Measurements from ENCODE around the gene SEMA3D. TPM values are rescaled to one million over a fixed set of nuclear protein-coding genes. Genes with fewer than 3 reads are reported as not detected.

SEMA3D gene
- total and polyA plus RNA-seq, 2 of the 4 experiments (the other 2 are of a cell fraction) = 2.9 to 13.6 TPM

DNA sequence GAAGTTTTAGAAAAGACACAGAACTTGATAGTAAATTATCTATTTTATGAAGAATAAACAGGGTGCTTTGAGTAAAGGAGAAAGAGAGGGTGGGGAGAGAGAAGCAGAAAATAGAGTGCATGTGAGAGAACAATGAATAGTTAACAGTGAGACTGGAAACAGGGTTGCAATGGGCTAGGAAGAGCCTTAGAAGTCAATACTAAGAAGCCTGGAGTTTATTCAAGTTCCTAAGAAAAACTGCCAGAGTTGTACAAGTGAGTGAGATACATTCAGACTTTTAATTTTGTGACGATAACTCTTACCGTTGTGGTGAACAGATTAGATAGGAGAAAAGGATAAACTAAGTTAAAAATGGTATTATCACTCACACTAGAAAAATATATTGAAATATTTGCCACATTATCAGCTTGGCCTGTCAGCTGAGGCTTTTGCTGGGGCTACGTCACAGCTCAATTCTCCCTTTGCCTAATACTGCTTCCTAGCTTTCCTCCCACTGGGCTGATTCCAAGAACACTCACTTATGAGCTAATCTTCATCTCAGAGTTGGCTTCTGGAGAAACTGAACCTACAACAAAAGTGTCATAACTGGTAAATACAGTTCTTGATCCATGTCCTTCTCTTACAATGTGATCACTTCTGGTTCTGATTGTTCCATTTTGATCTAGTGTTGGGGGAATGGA is 92.7 kb downstream of the SEMA3D start:
- intact Hi-C loops (cut with micrococcal nuclease) (no loop called here), dilution Hi-C loops (cut with HindIII; ENCODE audit: low sequenced_read_pairs, unreplicated experiment) (no loop called here), in situ Hi-C loops (cut with MboI; ENCODE audit: low sequenced_read_pairs) (no loop called here)
- no peak overlapping the region for H2AFZ ChIP-seq (replicated peaks; ENCODE audit: low read length, poor library complexity)
- no CpG with 5 or more reads among the region's 3 CpGs for WGBS, 2 experiments (ENCODE audit: extremely low coverage in 2 of 2, insufficient read length in 1 of 2)
- no TSS peak for BruUV-seq (replicated peaks)
- H2AK5ac ChIP-seq (ENCODE audit: low read depth, low read length) = no peak overlapping the region
- DNase-seq = peak; percentile 17
- H3K23ac ChIP-seq (ENCODE audit: low read depth, low read length) = no peak overlapping the region
- TF ChIP-seq CTCF (conservative IDR thresholded peaks at IDR 0.05; ENCODE audit: low read depth, low read length) = no peak
- no peak for TF ChIP-seq SMC3 (IDR thresholded peaks at IDR 0.05; ENCODE audit: low read depth, low read length)
- no peak for TF ChIP-seq ELK1 (IDR thresholded peaks at IDR 0.05; ENCODE audit: borderline replicate concordance, low read depth, low read length)
- TF ChIP-seq MXI1 (IDR thresholded peaks at IDR 0.05; ENCODE audit: borderline replicate concordance, low read depth, low read length) = no peak
- no peak for TF ChIP-seq FOS (IDR thresholded peaks at IDR 0.05; ENCODE audit: low read depth, low read length)
- no peak for TF ChIP-seq POLR2A (IDR thresholded peaks at IDR 0.05; ENCODE audit: low read depth, low read length)
- TF ChIP-seq BHLHE40 (IDR thresholded peaks at IDR 0.05; ENCODE audit: low read depth, low read length) = no peak
- TF ChIP-seq CHD1 (IDR thresholded peaks at IDR 0.05; ENCODE audit: low read depth, low read length) = no peak
- TF ChIP-seq, protein P1, sequence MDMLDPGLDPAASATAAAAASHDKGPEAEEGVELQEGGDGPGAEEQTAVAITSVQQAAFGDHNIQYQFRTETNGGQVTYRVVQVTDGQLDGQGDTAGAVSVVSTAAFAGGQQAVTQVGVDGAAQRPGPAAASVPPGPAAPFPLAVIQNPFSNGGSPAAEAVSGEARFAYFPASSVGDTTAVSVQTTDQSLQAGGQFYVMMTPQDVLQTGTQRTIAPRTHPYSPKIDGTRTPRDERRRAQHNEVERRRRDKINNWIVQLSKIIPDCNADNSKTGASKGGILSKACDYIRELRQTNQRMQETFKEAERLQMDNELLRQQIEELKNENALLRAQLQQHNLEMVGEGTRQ (IDR thresholded peaks at IDR 0.05; ENCODE audit: low read depth, low read length) = no peak
- TF ChIP-seq NFE2L2 (IDR thresholded peaks at IDR 0.05; ENCODE audit: low read depth, low read length) = no peak
- no peak for TF ChIP-seq RCOR1 (IDR thresholded peaks at IDR 0.05; ENCODE audit: insufficient replicate concordance, low read length)
- TF ChIP-seq RFX5 (IDR thresholded peaks at IDR 0.05; ENCODE audit: low read depth, low read length) = no peak
- no peak for TF ChIP-seq RAD21 (IDR thresholded peaks at IDR 0.05; ENCODE audit: low read length)
- TF ChIP-seq MAFK (IDR thresholded peaks at IDR 0.05; ENCODE audit: low read depth, low read length) = no peak
- TF ChIP-seq MAZ (IDR thresholded peaks at IDR 0.05; ENCODE audit: borderline replicate concordance, low read depth, low read length) = no peak
- no peaks in the 10 kb centered on the region for H3K27me3 ChIP-seq (ENCODE audit: control insufficient read depth, insufficient read depth, low read length)
- no peak overlapping the region for H3K9ac ChIP-seq (ENCODE audit: low read depth, low read length)
- H4K8ac ChIP-seq (ENCODE audit: low read depth in 2 of 2, low read length in 2 of 2) = no peak overlapping the region
- no peaks in the 10 kb centered on the region for H3K9me1 ChIP-seq (ENCODE audit: insufficient read depth, low read length)
- no peak overlapping the region for H2BK15ac ChIP-seq (ENCODE audit: low read depth, low read length)
- CTCF ChIA-PET = interaction anchor here (0.6 kb wide), 1 partner anchor 200 kb away, joined by 3 read pairs; no protein-coding TSS in a partner anchor
- no peak overlapping the region for H3K14ac ChIP-seq (replicated peaks; ENCODE audit: low read depth, low read length)
- no peak for ATAC-seq (ENCODE audit: low read depth)
- no peaks in the 10 kb centered on the region for H4K20me1 ChIP-seq (ENCODE audit: insufficient read depth, low read length)
- H2BK120ac ChIP-seq (ENCODE audit: low read depth, low read length) = no peak overlapping the region
- no peaks in the 10 kb centered on the region for H3K9me3 ChIP-seq (ENCODE audit: control insufficient read depth, insufficient read depth, low read length)
- H4K5ac ChIP-seq (ENCODE audit: low read depth, low read length) = no peak overlapping the region
- no peaks in the 10 kb centered on the region for H3K79me1 ChIP-seq (ENCODE audit: low read depth in 1 of 2, low read length in 2 of 2)
- no peaks in the 10 kb centered on the region for H3K36me3 ChIP-seq (ENCODE audit: control insufficient read depth, insufficient read depth, low read length)
- no peak overlapping the region for H3K18ac ChIP-seq (ENCODE audit: low read depth, low read length)
- no peak overlapping the region for H3K4me3 ChIP-seq (ENCODE audit: insufficient read depth, low read depth, low read length)
- H2BK20ac ChIP-seq (ENCODE audit: low read depth, low read length) = no peak overlapping the region; the same call in 1 of the 2 replicates
- no peak overlapping the region for H4K91ac ChIP-seq (ENCODE audit: insufficient read depth, low read depth, low read length)
- H2AK9ac ChIP-seq (replicated peaks; ENCODE audit: low read depth, low read length, poor library complexity) = no peak overlapping the region
- no peak overlapping the region for H3K27ac ChIP-seq (ENCODE audit: insufficient read depth, low read length)
- H3K4ac ChIP-seq (ENCODE audit: low read depth, low read length) = no peak overlapping the region
- POLR2A ChIA-PET (ENCODE audit: unreplicated experiment) = no interaction called here
- no peak overlapping the region for H3K4me2 ChIP-seq (ENCODE audit: low read depth, low read length)
- no peak overlapping the region for H2BK5ac ChIP-seq (ENCODE audit: low read depth, low read length, poor library complexity, severe bottlenecking)
- H3K56ac ChIP-seq (ENCODE audit: extremely low read depth, insufficient read depth, low read length) = no peak overlapping the region
- no peaks in the 10 kb centered on the region for H3K4me1 ChIP-seq (ENCODE audit: control insufficient read depth, insufficient read depth, low read length)
